GM10248 (cell line): ENCODE results near the gene DCLK3.

Experiments
- CTCF ChIA-PET: fragments of 300-600 bp; sonication (Branson Sonifier 250); formaldehyde crosslinking; extraction: SDS; loops from one replicate; lab custom pipeline; 2021; ENCODE audit warnings: antibody characterized with exemption; lab: Yijun Ruan, JAX
- POLR2A ChIA-PET: fragments of 350-650 bp; sonication (Branson Sonifier 250); formaldehyde crosslinking; extraction: SDS; loops from one replicate; lab custom pipeline; 2020; ENCODE audit warnings: antibody characterized with exemption; lab: Yijun Ruan, JAX
- DNase-seq: peaks from one replicate; pipeline ENCODE4 v3.0.0; 2012; ENCODE audit errors: extremely low spot score
- CTCF ChIP-seq: IDR thresholded peaks from 2 replicates; pipeline ENCODE4 v1.5.1; 2012; ENCODE audit warnings: mild to moderate bottlenecking, low read depth; ENCODE audit errors: extremely low read depth, missing control alignments, control extremely low read depth

Gene DCLK3

GRCh38 chr3:36688815-36689214, 75.5 kb downstream of the DCLK3 start:
- CTCF ChIA-PET = interaction anchor here (1.3 kb wide), 1 partner anchor 40 kb away, joined by 3 read pairs; no protein-coding TSS in a partner anchor
- no peak for DNase-seq
- POLR2A ChIA-PET = no interaction called here
- no peak for TF ChIP-seq CTCF

- TF ChIP-seq CTCF = no peak
- POLR2A ChIA-PET = no interaction called here
- CTCF ChIA-PET = interaction anchor here (0.6 kb wide), 1 partner anchor 832 kb away, joined by 3 read pairs; no protein-coding TSS in a partner anchor
- DNase-seq = no peak
Measured at GRCh38 chr3:36686516-36686915, 77.8 kb downstream of the DCLK3 start.

- CTCF ChIA-PET = no interaction called here
- POLR2A ChIA-PET = no interaction called here
- no peak for TF ChIP-seq CTCF
- DNase-seq = no peak
Measured at GRCh38 chr3:36681867-36682266, 82.5 kb downstream of the DCLK3 start.

- DNase-seq = no peak
- no peak for TF ChIP-seq CTCF
- CTCF ChIA-PET = no interaction called here
- POLR2A ChIA-PET = no interaction called here
Measured at GRCh38 chr3:36680952-36681351, 83.4 kb downstream of the DCLK3 start.

- no peak for DNase-seq
- CTCF ChIA-PET = no interaction called here
- no peak for TF ChIP-seq CTCF
- POLR2A ChIA-PET = no interaction called here
Measured at GRCh38 chr3:36679384-36680200, 84.8 kb downstream of the DCLK3 start.

- no peak for DNase-seq
- no peak for TF ChIP-seq CTCF
- ChIA-PET POLR2A (no interaction called here), CTCF (interaction anchor here (0.8 to 1.5 kb wide), 2 partner anchors 10 to 16 kb away, joined by 3 read pairs; no protein-coding TSS in a partner anchor)
Measured at GRCh38 chr3:36678216-36679013, 85.9 kb downstream of the DCLK3 start.
